Endothelial cell (in vitro differentiated cells): ENCODE data around the gene MAML2. TPM values are rescaled to one million over a fixed set of nuclear protein-coding genes. Genes with fewer than 3 reads are reported as not detected.

Source experiments
- DNase-seq: peaks from one replicate; pipeline ENCODE4 v3.0.0; 2021; ENCODE audit warnings: low spot score
- H3K27ac Mint-ChIP-seq: one replicate; pipeline ENCODE4 v1.8.0; 2021; ENCODE audit warnings: mixed read lengths, inconsistent platforms; ENCODE audit not compliant: unreplicated experiment
- H3K27me3 Mint-ChIP-seq: one replicate; pipeline ENCODE4 v1.8.0; 2021; ENCODE audit warnings: mild to moderate bottlenecking, moderate library complexity, mixed read lengths, inconsistent platforms; ENCODE audit not compliant: unreplicated experiment
- H3K36me3 Mint-ChIP-seq: one replicate; pipeline ENCODE4 v1.8.0; 2021; ENCODE audit warnings: mild to moderate bottlenecking, low read depth, mixed read lengths, inconsistent platforms; ENCODE audit not compliant: unreplicated experiment
- H3K4me1 Mint-ChIP-seq: one replicate; pipeline ENCODE4 v1.8.0; 2021; ENCODE audit warnings: mild to moderate bottlenecking, mixed read lengths, inconsistent platforms; ENCODE audit not compliant: unreplicated experiment
- H3K4me3 Mint-ChIP-seq: one replicate; pipeline ENCODE4 v1.8.0; 2021; ENCODE audit warnings: mild to moderate bottlenecking, mixed read lengths, inconsistent platforms; ENCODE audit not compliant: unreplicated experiment
- H3K9me3 Mint-ChIP-seq: one replicate; pipeline ENCODE4 v1.8.0; 2021; ENCODE audit warnings: mixed read lengths, inconsistent platforms; ENCODE audit not compliant: unreplicated experiment
- CTCF ChIP-seq: fragments of 200-600 bp; sonication (generic); IDR thresholded peaks from one replicate; pipeline ENCODE4 v1.5.0; 2021; ENCODE audit warnings: antibody characterized with exemption; ENCODE audit not compliant: unreplicated experiment
- total RNA-seq: library from RNA; stranded (reverse); fragmentation: NEBNext Ultra II Directional; extraction: Animal tissue kit (Norgen Biotek cat#: 25700); gene quantifications from one replicate; pipeline ENCODE4 v1.2.1, GENCODE V29; 2021; ENCODE audit not compliant: unreplicated experiment

MAML2 gene
- total RNA-seq, 1 donor from 2014 or later, result 6.2 TPM

GRCh38 chr11:96204721-96205459 is 138.1 kb downstream of the MAML2 start:
- H3K9me3 Mint-ChIP-seq, result no peaks in the 10 kb centered on the region
- H3K27me3 Mint-ChIP-seq, result no peaks in the 10 kb centered on the region
- H3K36me3 Mint-ChIP-seq, result no peaks in the 10 kb centered on the region
- no peak for DNase-seq
- H3K4me1 Mint-ChIP-seq, result peaks cover 48% of the 10 kb centered on the region
- H3K27ac Mint-ChIP-seq, result no peak overlapping the region
- no peak overlapping the region for H3K4me3 Mint-ChIP-seq
- no peak for TF ChIP-seq CTCF

GRCh38 chr11:96204366-96204659 is 138.7 kb downstream of the MAML2 start:
- Mint-ChIP-seq H3K27ac (no peak overlapping the region), H3K36me3 (no peaks in the 10 kb centered on the region), H3K9me3 (no peaks in the 10 kb centered on the region), H3K27me3 (no peaks in the 10 kb centered on the region), H3K4me1 (peaks cover 45% of the 10 kb centered on the region), H3K4me3 (no peak overlapping the region)
- no peak for DNase-seq
- TF ChIP-seq CTCF, result no peak

GRCh38 chr11:96203567-96204365 is 139.2 kb downstream of the MAML2 start:
- Mint-ChIP-seq H3K9me3 (no peaks in the 10 kb centered on the region), H3K4me1 (peaks cover 40% of the 10 kb centered on the region), H3K4me3 (no peak overlapping the region), H3K36me3 (no peaks in the 10 kb centered on the region), H3K27me3 (no peaks in the 10 kb centered on the region), H3K27ac (no peak overlapping the region)
- DNase-seq, result no peak
- no peak for TF ChIP-seq CTCF

- no peak for DNase-seq
- Mint-ChIP-seq H3K27ac (no peak overlapping the region), H3K4me1 (peaks cover 11% of the 10 kb centered on the region), H3K4me3 (no peak overlapping the region), H3K36me3 (no peaks in the 10 kb centered on the region), H3K9me3 (no peaks in the 10 kb centered on the region), H3K27me3 (no peaks in the 10 kb centered on the region)
- TF ChIP-seq CTCF, result no peak
Measured at GRCh38 chr11:96200243-96200642, 142.8 kb downstream of the MAML2 start.

GRCh38 chr11:96199563-96200025 is 143.4 kb downstream of the MAML2 start:
- H3K4me1 Mint-ChIP-seq, result peaks cover 14% of the 10 kb centered on the region
- DNase-seq, result no peak
- H3K27me3 Mint-ChIP-seq, result no peaks in the 10 kb centered on the region
- TF ChIP-seq CTCF, result no peak
- H3K4me3 Mint-ChIP-seq, result no peak overlapping the region
- H3K9me3 Mint-ChIP-seq, result no peaks in the 10 kb centered on the region
- H3K36me3 Mint-ChIP-seq, result no peaks in the 10 kb centered on the region
- no peak overlapping the region for H3K27ac Mint-ChIP-seq
